ENCODE data around the gene SMIM31.

SMIM31 gene

GRCh38 chr4:164803702-164804101 is 49.8 kb downstream of the SMIM31 start:
- H3K27ac ChIP-seq (ENCODE audit: low read depth, low read length): no peak overlapping the region
- no peaks in the 10 kb centered on the region for H3K4me1 ChIP-seq (ENCODE audit: control insufficient read depth, low read length)
- no peaks in the 10 kb centered on the region for H3K27me3 ChIP-seq (ENCODE audit: control insufficient read depth, low read length)
- H3K36me3 ChIP-seq (ENCODE audit: control insufficient read depth, low read length): no peaks in the 10 kb centered on the region
- H4K20me1 ChIP-seq (ENCODE audit: control insufficient read depth, insufficient read depth, low read depth, low read length): no peaks in the 10 kb centered on the region
- TF ChIP-seq EZH2phosphoT487 (IDR thresholded peaks at IDR 0.05; ENCODE audit: borderline replicate concordance, low read length) (no peak), CTCF (IDR thresholded peaks at IDR 0.05; ENCODE audit: low read depth, low read length, poor library complexity, severe bottlenecking) (no peak)
- no peaks in the 10 kb centered on the region for H3K9me2 ChIP-seq (replicated peaks; ENCODE audit: control insufficient read depth, low read length)
- no peaks in the 10 kb centered on the region for H3F3A ChIP-seq (ENCODE audit: control insufficient read depth, insufficient read depth)
- no peaks in the 10 kb centered on the region for H3K9me3 ChIP-seq (ENCODE audit: control insufficient read depth, insufficient read depth, low read length)
- no peak overlapping the region for H3K4me3 ChIP-seq (ENCODE audit: low read length)
- H3K79me2 ChIP-seq (ENCODE audit: control insufficient read depth, low read length): no peaks in the 10 kb centered on the region
- no peak overlapping the region for H3K4me2 ChIP-seq (ENCODE audit: low read length)

DNA sequence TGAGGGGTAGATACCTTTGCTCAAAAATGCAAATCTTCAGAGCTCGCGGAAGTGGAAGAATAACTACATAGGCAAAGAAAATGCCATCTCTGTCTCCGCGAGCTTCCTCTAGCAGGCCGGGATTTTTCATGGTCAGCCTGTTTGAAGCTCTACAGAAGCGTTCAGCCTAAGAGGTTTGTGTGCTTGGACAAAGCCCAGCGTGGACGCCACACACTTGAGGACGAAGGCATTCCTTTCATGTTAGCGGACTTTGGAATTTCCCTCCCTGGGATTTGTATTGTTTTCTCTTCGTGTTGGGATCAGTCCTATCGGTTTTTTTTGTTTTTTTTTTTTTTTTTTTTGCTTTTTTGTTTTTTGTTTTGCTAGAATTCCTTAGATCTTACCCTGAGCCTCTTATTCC is 53.7 kb downstream of the SMIM31 start:
- no peaks in the 10 kb centered on the region for H3K9me3 ChIP-seq (ENCODE audit: control insufficient read depth, insufficient read depth, low read length)
- H3K9me2 ChIP-seq (replicated peaks; ENCODE audit: control insufficient read depth, low read length): no peaks in the 10 kb centered on the region
- TF ChIP-seq EZH2phosphoT487 (IDR thresholded peaks at IDR 0.05; ENCODE audit: borderline replicate concordance, low read length) (no peak), CTCF (IDR thresholded peaks at IDR 0.05; ENCODE audit: low read depth, low read length, poor library complexity, severe bottlenecking) (no peak)
- H3K79me2 ChIP-seq (ENCODE audit: control insufficient read depth, low read length): no peaks in the 10 kb centered on the region
- H3K4me2 ChIP-seq (ENCODE audit: low read length): no peak overlapping the region
- H3K27ac ChIP-seq (ENCODE audit: low read depth, low read length): no peak overlapping the region
- no peak overlapping the region for H3K4me3 ChIP-seq (ENCODE audit: low read length)
- no peaks in the 10 kb centered on the region for H3K36me3 ChIP-seq (ENCODE audit: control insufficient read depth, low read length)
- H4K20me1 ChIP-seq (ENCODE audit: control insufficient read depth, insufficient read depth, low read depth, low read length): no peaks in the 10 kb centered on the region
- H3F3A ChIP-seq (ENCODE audit: control insufficient read depth, insufficient read depth): no peaks in the 10 kb centered on the region
- no peaks in the 10 kb centered on the region for H3K27me3 ChIP-seq (ENCODE audit: control insufficient read depth, low read length)
- no peaks in the 10 kb centered on the region for H3K4me1 ChIP-seq (ENCODE audit: control insufficient read depth, low read length)

DNA sequence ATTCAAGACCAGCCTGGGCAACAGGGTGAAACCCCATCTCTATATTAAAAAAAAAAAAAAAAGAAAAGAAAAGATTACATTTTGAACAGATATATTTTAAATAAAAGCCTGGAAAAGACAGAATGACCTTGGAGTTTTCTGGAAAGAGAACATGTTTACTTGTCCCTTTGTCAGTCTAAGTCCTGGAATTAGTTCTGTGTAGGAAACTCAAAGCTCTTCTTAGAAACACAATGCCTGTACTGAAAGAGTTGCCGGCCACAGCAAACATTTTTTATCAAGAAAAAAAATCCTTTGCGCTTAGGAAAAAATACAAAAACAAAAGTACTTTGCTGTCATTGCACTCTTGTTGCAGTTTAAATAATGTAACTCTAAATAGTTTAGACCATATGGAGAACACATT is 59.6 kb downstream of the SMIM31 start:
- Histone ChIP-seq H3K27me3 (ENCODE audit: control insufficient read depth, low read length) (no peaks in the 10 kb centered on the region), H3K9me2 (replicated peaks; ENCODE audit: control insufficient read depth, low read length) (no peaks in the 10 kb centered on the region), H3F3A (ENCODE audit: control insufficient read depth, insufficient read depth) (no peaks in the 10 kb centered on the region), H3K79me2 (ENCODE audit: control insufficient read depth, low read length) (no peaks in the 10 kb centered on the region), H3K4me1 (ENCODE audit: control insufficient read depth, low read length) (no peaks in the 10 kb centered on the region), H3K36me3 (ENCODE audit: control insufficient read depth, low read length) (no peaks in the 10 kb centered on the region), H3K9me3 (ENCODE audit: control insufficient read depth, insufficient read depth, low read length) (no peaks in the 10 kb centered on the region), H3K4me2 (ENCODE audit: low read length) (no peak overlapping the region), H3K27ac (ENCODE audit: low read depth, low read length) (no peak overlapping the region), H4K20me1 (ENCODE audit: control insufficient read depth, insufficient read depth, low read depth, low read length) (no peaks in the 10 kb centered on the region), H3K4me3 (ENCODE audit: low read length) (no peak overlapping the region)
- no peak for TF ChIP-seq CTCF (IDR thresholded peaks at IDR 0.05; ENCODE audit: low read depth, low read length, poor library complexity, severe bottlenecking)

- no peaks in the 10 kb centered on the region for H3K36me3 ChIP-seq (ENCODE audit: control insufficient read depth, low read length)
- no peaks in the 10 kb centered on the region for H3F3A ChIP-seq (ENCODE audit: control insufficient read depth, insufficient read depth)
- no peaks in the 10 kb centered on the region for H4K20me1 ChIP-seq (ENCODE audit: control insufficient read depth, insufficient read depth, low read depth, low read length)
- H3K9me2 ChIP-seq (replicated peaks; ENCODE audit: control insufficient read depth, low read length): no peaks in the 10 kb centered on the region
- no peak overlapping the region for H3K4me2 ChIP-seq (ENCODE audit: low read length)
- H3K27me3 ChIP-seq (ENCODE audit: control insufficient read depth, low read length): no peaks in the 10 kb centered on the region
- H3K27ac ChIP-seq (ENCODE audit: low read depth, low read length): no peak overlapping the region
- no peaks in the 10 kb centered on the region for H3K79me2 ChIP-seq (ENCODE audit: control insufficient read depth, low read length)
- H3K4me3 ChIP-seq (ENCODE audit: low read length): no peak overlapping the region
- H3K9me3 ChIP-seq (ENCODE audit: control insufficient read depth, insufficient read depth, low read length): no peaks in the 10 kb centered on the region
- H3K4me1 ChIP-seq (ENCODE audit: control insufficient read depth, low read length): no peaks in the 10 kb centered on the region
- TF ChIP-seq CTCF (IDR thresholded peaks at IDR 0.05; ENCODE audit: low read depth, low read length, poor library complexity, severe bottlenecking) (no peak), EZH2phosphoT487 (IDR thresholded peaks at IDR 0.05; ENCODE audit: borderline replicate concordance, low read length) (no peak)
These were observed 61.8 kb downstream of the SMIM31 start for GRCh38 chr4:164815711-164816110.
